ENCODE results near the gene NUBP1.
"Not testable (repeated sequence)": the region's sequence is repeated elsewhere in the genome, so short reads cannot be mapped to it uniquely, and the experiment has no call there.

Gene NUBP1

GRCh38 chr16:10776280-10776679 is 32.6 kb downstream of the NUBP1 start:
- H3K4me1 ChIP-seq (ENCODE audit: control insufficient read depth, insufficient read depth, low read length) = no peaks in the 10 kb centered on the region
- H3K9me3 ChIP-seq (ENCODE audit: control insufficient read depth, low read length) = no peaks in the 10 kb centered on the region
- no peak overlapping the region for H3K9ac ChIP-seq (ENCODE audit: low read length)
- no peak overlapping the region for H3K4me3 ChIP-seq (ENCODE audit: low read length)
- DNase-seq (ENCODE audit: low read depth) = no peak
- no peaks in the 10 kb centered on the region for H3K36me3 ChIP-seq (ENCODE audit: control insufficient read depth, insufficient read depth, low read length, severe bottlenecking)
- H3K27me3 ChIP-seq (replicated peaks; ENCODE audit: control insufficient read depth, insufficient read depth, low read length) = peaks cover 12% of the 10 kb centered on the region

DNA sequence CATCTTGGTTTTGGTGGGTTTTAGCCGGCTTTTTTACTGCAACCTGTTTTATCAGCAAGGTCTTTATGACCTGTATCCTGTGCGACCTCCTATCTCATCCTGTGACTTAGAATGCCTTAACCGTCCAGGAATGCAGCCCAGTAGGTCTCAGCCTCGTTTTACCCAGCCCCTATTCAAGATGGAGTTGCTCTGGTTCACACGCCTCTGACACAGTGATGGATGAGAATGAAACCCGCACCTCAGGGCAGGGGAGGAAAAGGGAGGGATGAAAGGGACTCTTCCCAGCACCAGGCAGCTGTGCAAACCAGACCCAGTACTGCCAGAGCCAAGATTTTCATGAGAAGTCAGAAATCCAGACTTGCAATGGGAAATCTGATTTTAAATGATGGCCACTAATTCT is 33.3 kb downstream of the NUBP1 start:
- H3K4me1 ChIP-seq (ENCODE audit: control insufficient read depth, insufficient read depth, low read length); H3K9me3 ChIP-seq (ENCODE audit: control insufficient read depth, low read length); DNase-seq (ENCODE audit: low read depth); H3K36me3 ChIP-seq (ENCODE audit: control insufficient read depth, insufficient read depth, low read length, severe bottlenecking); H3K4me3 ChIP-seq (ENCODE audit: low read length); H3K9ac ChIP-seq (ENCODE audit: low read length): not testable (repeated sequence)
- H3K27me3 ChIP-seq (replicated peaks; ENCODE audit: control insufficient read depth, insufficient read depth, low read length) = peaks cover 12% of the 10 kb centered on the region

GRCh38 chr16:10777356-10777755 is 33.7 kb downstream of the NUBP1 start:
- Histone ChIP-seq H3K27me3 (replicated peaks; ENCODE audit: control insufficient read depth, insufficient read depth, low read length) (peaks cover 12% of the 10 kb centered on the region), H3K9me3 (ENCODE audit: control insufficient read depth, low read length) (no peaks in the 10 kb centered on the region), H3K4me1 (ENCODE audit: control insufficient read depth, insufficient read depth, low read length) (no peaks in the 10 kb centered on the region), H3K9ac (ENCODE audit: low read length) (no peak overlapping the region), H3K4me3 (ENCODE audit: low read length) (no peak overlapping the region), H3K36me3 (ENCODE audit: control insufficient read depth, insufficient read depth, low read length, severe bottlenecking) (no peaks in the 10 kb centered on the region)
- no peak for DNase-seq (ENCODE audit: low read depth)

DNA sequence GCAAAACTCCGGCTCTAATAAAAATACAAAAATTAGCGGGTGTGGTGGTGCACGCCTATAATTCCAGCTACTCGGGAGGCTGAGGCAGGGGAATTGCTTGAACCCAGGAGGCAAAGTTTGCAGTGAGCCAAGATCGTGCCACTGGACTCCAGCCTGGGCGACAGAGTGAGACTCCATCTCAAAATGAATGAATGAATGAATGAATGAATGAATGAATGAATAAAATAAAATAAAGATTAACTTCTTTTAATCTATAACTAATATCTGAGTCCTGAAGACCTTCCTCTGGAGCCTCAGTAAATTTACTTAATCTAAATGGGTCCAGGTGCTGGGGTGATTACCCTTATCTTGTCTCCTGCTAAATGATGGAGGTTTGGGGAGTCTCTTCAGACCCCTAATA is 36.3 kb downstream of the NUBP1 start:
- peaks cover 12% of the 10 kb centered on the region for H3K27me3 ChIP-seq (replicated peaks; ENCODE audit: control insufficient read depth, insufficient read depth, low read length)
- not testable (repeated sequence) for H3K9me3 ChIP-seq (ENCODE audit: control insufficient read depth, low read length); H3K36me3 ChIP-seq (ENCODE audit: control insufficient read depth, insufficient read depth, low read length, severe bottlenecking); H3K4me1 ChIP-seq (ENCODE audit: control insufficient read depth, insufficient read depth, low read length); H3K9ac ChIP-seq (ENCODE audit: low read length); H3K4me3 ChIP-seq (ENCODE audit: low read length); DNase-seq (ENCODE audit: low read depth)

GRCh38 chr16:10780628-10781027 is 37.0 kb downstream of the NUBP1 start:
- Histone ChIP-seq H3K4me3 (ENCODE audit: low read length) (no peak overlapping the region), H3K27me3 (replicated peaks; ENCODE audit: control insufficient read depth, insufficient read depth, low read length) (peaks cover 9% of the 10 kb centered on the region), H3K9ac (ENCODE audit: low read length) (no peak overlapping the region), H3K36me3 (ENCODE audit: control insufficient read depth, insufficient read depth, low read length, severe bottlenecking) (no peaks in the 10 kb centered on the region), H3K4me1 (ENCODE audit: control insufficient read depth, insufficient read depth, low read length) (no peaks in the 10 kb centered on the region), H3K9me3 (ENCODE audit: control insufficient read depth, low read length) (no peaks in the 10 kb centered on the region)
- no peak for DNase-seq (ENCODE audit: low read depth)

DNA sequence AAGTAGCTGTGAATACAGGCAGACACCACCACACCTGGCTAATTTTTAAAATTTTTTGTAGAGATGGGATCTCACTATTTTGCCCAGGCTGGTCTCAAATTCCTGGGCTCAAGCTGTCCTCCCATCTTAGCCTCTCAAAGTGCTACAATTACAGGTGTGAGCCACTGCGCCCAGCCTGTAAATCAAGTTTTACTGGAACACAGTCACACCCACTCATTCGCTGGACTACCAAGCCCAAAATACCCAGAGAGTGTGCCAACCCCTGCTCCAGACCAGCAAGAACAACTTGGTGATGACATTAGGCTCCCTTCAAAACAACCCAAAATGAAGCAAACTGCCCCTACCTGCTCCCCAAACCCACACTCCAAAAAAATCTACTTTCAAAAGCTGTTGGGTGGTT is 39.0 kb downstream of the NUBP1 start:
- no peak overlapping the region for H3K4me3 ChIP-seq (ENCODE audit: low read length)
- H3K27me3 ChIP-seq (replicated peaks; ENCODE audit: control insufficient read depth, insufficient read depth, low read length) = peaks cover 10% of the 10 kb centered on the region
- DNase-seq (ENCODE audit: low read depth) = no peak
- no peaks in the 10 kb centered on the region for H3K36me3 ChIP-seq (ENCODE audit: control insufficient read depth, insufficient read depth, low read length, severe bottlenecking)
- no peak overlapping the region for H3K9ac ChIP-seq (ENCODE audit: low read length)
- H3K4me1 ChIP-seq (ENCODE audit: control insufficient read depth, insufficient read depth, low read length) = no peaks in the 10 kb centered on the region
- H3K9me3 ChIP-seq (ENCODE audit: control insufficient read depth, low read length) = no peaks in the 10 kb centered on the region

DNA sequence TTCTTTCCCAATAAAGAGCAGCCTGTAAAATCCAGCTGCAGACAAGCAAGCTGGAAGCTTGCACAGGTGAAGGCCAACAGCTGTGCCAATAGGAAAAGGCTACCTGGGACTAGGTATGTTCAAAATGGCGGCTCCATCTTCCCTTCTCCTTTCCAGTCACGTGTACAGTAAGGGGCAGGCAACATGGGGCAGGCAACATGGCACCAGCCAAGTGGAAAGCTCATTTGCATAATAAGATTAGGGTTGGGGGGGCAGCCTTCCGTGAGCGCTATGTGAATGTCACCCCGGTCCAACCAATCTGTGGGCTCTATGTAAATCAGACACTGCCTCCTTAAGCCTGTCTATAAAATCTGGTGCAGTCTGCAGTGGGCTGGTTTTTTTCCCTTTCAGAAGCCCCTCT is 43.7 kb downstream of the NUBP1 start:
- H3K4me3 ChIP-seq (ENCODE audit: low read length) = no peak overlapping the region
- no peak overlapping the region for H3K9ac ChIP-seq (ENCODE audit: low read length)
- peaks cover 5% of the 10 kb centered on the region for H3K27me3 ChIP-seq (replicated peaks; ENCODE audit: control insufficient read depth, insufficient read depth, low read length)
- H3K36me3 ChIP-seq (ENCODE audit: control insufficient read depth, insufficient read depth, low read length, severe bottlenecking) = no peaks in the 10 kb centered on the region
- H3K9me3 ChIP-seq (ENCODE audit: control insufficient read depth, low read length) = no peaks in the 10 kb centered on the region
- no peaks in the 10 kb centered on the region for H3K4me1 ChIP-seq (ENCODE audit: control insufficient read depth, insufficient read depth, low read length)
- DNase-seq (ENCODE audit: low read depth) = no peak

DNA sequence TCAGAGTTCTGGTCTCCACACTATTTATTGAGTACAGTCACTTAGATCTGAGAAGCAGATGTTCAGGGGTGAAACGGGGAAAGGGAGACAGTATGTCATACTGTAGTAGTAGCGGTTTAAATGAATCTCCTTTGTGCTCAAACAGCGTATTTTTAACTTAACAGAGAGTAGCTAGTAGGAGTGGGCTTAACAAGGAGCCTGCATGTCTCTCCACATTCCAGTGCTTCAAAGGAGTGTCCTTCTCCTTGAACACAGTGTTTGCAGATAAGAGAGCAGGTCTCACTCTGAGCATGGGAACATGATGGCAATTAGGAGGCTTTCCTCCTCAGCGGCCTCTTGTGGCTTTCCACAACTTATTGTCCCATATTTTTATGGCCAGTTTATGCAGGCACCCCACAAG is 45.0 kb downstream of the NUBP1 start:
- not testable (repeated sequence) for H3K9me3 ChIP-seq (ENCODE audit: control insufficient read depth, low read length); H3K27me3 ChIP-seq (replicated peaks; ENCODE audit: control insufficient read depth, insufficient read depth, low read length); H3K9ac ChIP-seq (ENCODE audit: low read length); H3K4me1 ChIP-seq (ENCODE audit: control insufficient read depth, insufficient read depth, low read length); DNase-seq (ENCODE audit: low read depth); H3K4me3 ChIP-seq (ENCODE audit: low read length); H3K36me3 ChIP-seq (ENCODE audit: control insufficient read depth, insufficient read depth, low read length, severe bottlenecking)

DNA sequence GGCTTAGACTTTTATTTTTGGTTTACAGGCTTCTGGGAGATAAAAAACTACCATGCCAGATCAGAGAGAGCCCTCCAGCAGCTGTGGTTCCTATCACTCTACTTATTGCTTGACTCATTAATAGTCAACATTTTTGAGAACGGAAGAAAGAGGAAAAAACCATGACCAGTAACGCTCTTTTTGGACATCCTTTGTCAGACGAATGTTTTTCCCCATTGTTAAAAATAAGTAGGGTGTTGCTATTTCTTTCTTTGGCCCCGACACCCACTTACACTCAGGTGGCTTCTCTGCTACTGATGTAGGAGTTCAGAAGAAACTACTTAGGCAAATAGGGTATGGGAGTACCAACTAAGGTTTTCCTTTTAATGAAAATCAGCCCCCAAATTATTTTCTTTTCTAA is 47.4 kb downstream of the NUBP1 start:
- no peak for DNase-seq (ENCODE audit: low read depth)
- no peaks in the 10 kb centered on the region for H3K4me1 ChIP-seq (ENCODE audit: control insufficient read depth, insufficient read depth, low read length)
- no peak overlapping the region for H3K9ac ChIP-seq (ENCODE audit: low read length)
- no peaks in the 10 kb centered on the region for H3K36me3 ChIP-seq (ENCODE audit: control insufficient read depth, insufficient read depth, low read length, severe bottlenecking)
- no peak overlapping the region for H3K4me3 ChIP-seq (ENCODE audit: low read length)
- no peaks in the 10 kb centered on the region for H3K9me3 ChIP-seq (ENCODE audit: control insufficient read depth, low read length)
- peaks cover 11% of the 10 kb centered on the region for H3K27me3 ChIP-seq (replicated peaks; ENCODE audit: control insufficient read depth, insufficient read depth, low read length)

GRCh38 chr16:10799736-10800135 is 56.1 kb downstream of the NUBP1 start:
- H3K9ac ChIP-seq (ENCODE audit: low read length) = no peak overlapping the region
- peaks cover 2% of the 10 kb centered on the region for H3K27me3 ChIP-seq (replicated peaks; ENCODE audit: control insufficient read depth, insufficient read depth, low read length)
- H3K36me3 ChIP-seq (ENCODE audit: control insufficient read depth, insufficient read depth, low read length, severe bottlenecking) = no peaks in the 10 kb centered on the region
- no peak overlapping the region for H3K4me3 ChIP-seq (ENCODE audit: low read length)
- H3K4me1 ChIP-seq (ENCODE audit: control insufficient read depth, insufficient read depth, low read length) = no peaks in the 10 kb centered on the region
- DNase-seq (ENCODE audit: low read depth) = no peak
- H3K9me3 ChIP-seq (ENCODE audit: control insufficient read depth, low read length) = no peaks in the 10 kb centered on the region

- Histone ChIP-seq H3K9me3 (ENCODE audit: control insufficient read depth, low read length) (peaks cover 6% of the 10 kb centered on the region), H3K27me3 (replicated peaks; ENCODE audit: control insufficient read depth, insufficient read depth, low read length) (peaks cover 17% of the 10 kb centered on the region), H3K4me3 (ENCODE audit: low read length) (no peak overlapping the region), H3K9ac (ENCODE audit: low read length) (no peak overlapping the region), H3K36me3 (ENCODE audit: control insufficient read depth, insufficient read depth, low read length, severe bottlenecking) (no peaks in the 10 kb centered on the region), H3K4me1 (ENCODE audit: control insufficient read depth, insufficient read depth, low read length) (no peaks in the 10 kb centered on the region)
- no peak for DNase-seq (ENCODE audit: low read depth)
Observed at GRCh38 chr16:10805334-10805733, 61.7 kb downstream of the NUBP1 start.

GRCh38 chr16:10806698-10807097 is 63.1 kb downstream of the NUBP1 start:
- no peak overlapping the region for H3K9ac ChIP-seq (ENCODE audit: low read length)
- no peak overlapping the region for H3K4me3 ChIP-seq (ENCODE audit: low read length)
- no peaks in the 10 kb centered on the region for H3K4me1 ChIP-seq (ENCODE audit: control insufficient read depth, insufficient read depth, low read length)
- H3K27me3 ChIP-seq (replicated peaks; ENCODE audit: control insufficient read depth, insufficient read depth, low read length) = peaks cover 17% of the 10 kb centered on the region
- no peak for DNase-seq (ENCODE audit: low read depth)
- H3K36me3 ChIP-seq (ENCODE audit: control insufficient read depth, insufficient read depth, low read length, severe bottlenecking) = no peaks in the 10 kb centered on the region
- peaks cover 6% of the 10 kb centered on the region for H3K9me3 ChIP-seq (ENCODE audit: control insufficient read depth, low read length)

Data from adipocyte (in vitro differentiated cells).